Stomach (tissue), 9 donors: ENCODE results near the gene DZANK1. TPM values are rescaled to one million over a fixed set of nuclear protein-coding genes. Genes with fewer than 3 reads are reported as not detected.
"Not testable (repeated sequence)": the region's sequence is repeated elsewhere in the genome, so short reads cannot be mapped to it uniquely, and the experiment has no call there.

Source experiments
- DNase-seq, 2 donors: peaks; one replicate each; pipeline versions ENCODE4 v3.0.0 to v3.0.0-alpha.2; 2013 to 2019
- H3K27ac ChIP-seq, 5 donors: fragments of 200-600 bp in 4 of 5; sonication (generic) in 4 of 5; one replicate each; pipeline ENCODE4 v1.5.1; 2013 to 2019; ENCODE audit warnings: mild to moderate bottlenecking in 1 of 5, moderate library complexity in 1 of 5
- H3K27me3 ChIP-seq, 3 donors: fragments of 200-600 bp; sonication (generic); one replicate each; pipeline ENCODE4 v1.5.1; 2017 to 2019; ENCODE audit warnings: mixed run types in 1 of 3
- H3K36me3 ChIP-seq, 4 donors: fragments of 200-600 bp; sonication (generic); 1 replicate in 3 of 4; 2 replicates in 1 of 4; pipeline ENCODE4 v1.5.1; 2016 to 2019
- H3K4me1 ChIP-seq, 4 donors: fragments of 200-600 bp; sonication (generic); one replicate each; pipeline ENCODE4 v1.5.1; 2016 to 2019
- H3K4me3 ChIP-seq, 4 donors: fragments of 200-600 bp; sonication (generic) in 3 of 4; one replicate each; pipeline ENCODE4 v1.5.1; 2016 to 2019; ENCODE audit warnings: mild to moderate bottlenecking in 1 of 4
- H3K9me3 ChIP-seq, 4 donors: fragments of 200-600 bp; sonication (generic); one replicate each; pipeline ENCODE4 v1.5.1; 2016 to 2019
- EP300 ChIP-seq: sonication (generic); formaldehyde crosslinking; IDR thresholded peaks from one replicate; pipeline ENCODE4 v1.6.1; 2017; ENCODE audit warnings: antibody characterized with exemption
- POLR2A ChIP-seq, 4 donors: fragments of 450-650 bp; IDR thresholded peaks; one replicate each; pipeline ENCODE4 v1.6.1; 2016; ENCODE audit warnings: antibody characterized with exemption in 4 of 4, control low read depth in 2 of 4, mild to moderate bottlenecking in 1 of 4, moderate library complexity in 1 of 4
- POLR2AphosphoS5 ChIP-seq, 3 donors: sonication (generic); formaldehyde crosslinking; IDR thresholded peaks; one replicate each; pipeline ENCODE4 v1.6.1; 2016; ENCODE audit warnings: antibody characterized with exemption in 3 of 3
- WGBS, 5 donors: extraction: QIAGEN DNeasy Blood & Tissue Kit in 3 of 5; methylation state at CpG; one replicate each; pipeline versions ENCODE4 v1.1.5 to v1.1.7; 2013 to 2018; 5-methylcytosine and 5-hydroxymethylcytosine counted together
- intact Hi-C: fragments of 100-400 bp; cut with DNase I; formaldehyde crosslinking; loops from one replicate; pipeline ENCODE4 v1.15.1; 2023; ENCODE audit warnings: low total_unique reads
- polyA plus RNA-seq, 3 donors: library from polyadenylated mRNA; stranded (reverse); fragments of 200-250 nt; gene quantifications; one replicate each; pipeline ENCODE4 v1.2.3, GENCODE V29; 2013
- total RNA-seq, 5 donors: library from RNA; depleted of rRNA; stranded (reverse); fragments of >200 nt; gene quantifications; one replicate each; pipeline versions ENCODE4 v1.1.0 to v1.2.3, GENCODE V29; 2014 to 2016
- TF ChIP-seq, protein P1 (sequence below), 7 experiments: fragments of 450-650 bp in 4 of 7; fragments of 200-600 bp in 3 of 7; sonication (generic) in 3 of 7; IDR thresholded peaks; one replicate each; pipeline ENCODE4 v1.5.1; 2016 to 2019; ENCODE audit warnings: antibody characterized with exemption in 7 of 7, control low read depth in 2 of 7, mild to moderate bottlenecking in 1 of 7
- donor health status: healthy with polysubstance abuse.
- donor health status: Bipolar disorder and iron deficiency.
- donor health status: healthy.

DZANK1 gene
- total and polyA plus RNA-seq, 8 donors = 0.61 to 24.6 (median 2.2) TPM; not detected in 1

DNA sequence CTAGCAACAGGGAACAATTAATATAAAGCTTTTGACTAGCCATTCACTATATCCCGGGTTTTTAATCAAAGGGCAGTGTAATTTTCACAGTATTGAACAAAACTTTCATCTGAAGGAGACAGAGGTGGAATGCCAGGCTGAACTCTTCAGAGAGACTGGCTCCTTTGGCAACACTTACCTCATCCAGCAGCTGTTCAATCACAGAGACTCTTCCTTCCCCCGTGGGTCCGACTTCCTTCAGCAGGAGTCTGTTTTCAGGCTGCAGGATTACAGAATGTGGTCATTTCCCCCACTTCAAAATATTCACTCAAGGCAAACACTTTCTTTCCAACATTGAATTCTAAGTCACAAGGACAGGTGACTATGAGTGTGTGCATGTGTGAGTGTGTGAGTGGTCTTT, 76.6 kb downstream of the DZANK1 start:
- intact Hi-C loops = loop anchor here (10.0 kb wide), 1 partner anchor 65 kb away; no protein-coding TSS in a partner anchor
- no peaks in the 10 kb centered on the region for H3K9me3 ChIP-seq
- DNase-seq = no peak
- no peak overlapping the region for H3K27ac ChIP-seq
- TF ChIP-seq POLR2AphosphoS5 (IDR thresholded peaks at IDR 0.05) (no peak), EP300 (no peak), POLR2A (IDR thresholded peaks at IDR 0.05) (no peak)
- TF ChIP-seq, protein P1, sequence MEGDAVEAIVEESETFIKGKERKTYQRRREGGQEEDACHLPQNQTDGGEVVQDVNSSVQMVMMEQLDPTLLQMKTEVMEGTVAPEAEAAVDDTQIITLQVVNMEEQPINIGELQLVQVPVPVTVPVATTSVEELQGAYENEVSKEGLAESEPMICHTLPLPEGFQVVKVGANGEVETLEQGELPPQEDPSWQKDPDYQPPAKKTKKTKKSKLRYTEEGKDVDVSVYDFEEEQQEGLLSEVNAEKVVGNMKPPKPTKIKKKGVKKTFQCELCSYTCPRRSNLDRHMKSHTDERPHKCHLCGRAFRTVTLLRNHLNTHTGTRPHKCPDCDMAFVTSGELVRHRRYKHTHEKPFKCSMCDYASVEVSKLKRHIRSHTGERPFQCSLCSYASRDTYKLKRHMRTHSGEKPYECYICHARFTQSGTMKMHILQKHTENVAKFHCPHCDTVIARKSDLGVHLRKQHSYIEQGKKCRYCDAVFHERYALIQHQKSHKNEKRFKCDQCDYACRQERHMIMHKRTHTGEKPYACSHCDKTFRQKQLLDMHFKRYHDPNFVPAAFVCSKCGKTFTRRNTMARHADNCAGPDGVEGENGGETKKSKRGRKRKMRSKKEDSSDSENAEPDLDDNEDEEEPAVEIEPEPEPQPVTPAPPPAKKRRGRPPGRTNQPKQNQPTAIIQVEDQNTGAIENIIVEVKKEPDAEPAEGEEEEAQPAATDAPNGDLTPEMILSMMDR (IDR thresholded peaks at IDR 0.05) = no peak
- 66 to 80% (median 71%) methylated on average over 3 of the region's 3 CpGs for WGBS, 5 donors
- no peak overlapping the region for H3K4me3 ChIP-seq
- H3K4me1 ChIP-seq = no peaks in the 10 kb centered on the region
- peaks cover 0 to 34% (median 14%) of the 10 kb centered on the region in 4 donors for H3K36me3 ChIP-seq
- H3K27me3 ChIP-seq = no peaks in the 10 kb centered on the region

DNA sequence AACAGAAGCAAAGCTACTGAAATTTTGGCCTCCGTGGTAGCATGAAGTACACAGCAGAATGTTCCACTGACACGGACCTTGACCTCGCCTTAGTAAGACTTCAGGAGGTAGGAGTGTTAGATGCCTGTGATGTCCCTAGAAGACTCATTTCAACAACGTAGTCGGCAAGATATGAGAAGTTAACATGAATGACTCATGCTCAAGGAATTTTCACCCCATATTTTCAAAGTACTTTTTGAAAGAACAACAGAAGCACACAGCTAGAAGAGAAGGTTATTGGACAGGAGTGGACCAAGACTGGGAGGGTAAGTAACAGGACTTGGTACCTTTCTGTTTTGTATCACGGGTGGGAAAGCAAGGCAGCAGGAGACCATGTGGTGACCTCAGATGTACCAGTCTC, 78.0 kb downstream of the DZANK1 start:
- no peak for DNase-seq

DNA sequence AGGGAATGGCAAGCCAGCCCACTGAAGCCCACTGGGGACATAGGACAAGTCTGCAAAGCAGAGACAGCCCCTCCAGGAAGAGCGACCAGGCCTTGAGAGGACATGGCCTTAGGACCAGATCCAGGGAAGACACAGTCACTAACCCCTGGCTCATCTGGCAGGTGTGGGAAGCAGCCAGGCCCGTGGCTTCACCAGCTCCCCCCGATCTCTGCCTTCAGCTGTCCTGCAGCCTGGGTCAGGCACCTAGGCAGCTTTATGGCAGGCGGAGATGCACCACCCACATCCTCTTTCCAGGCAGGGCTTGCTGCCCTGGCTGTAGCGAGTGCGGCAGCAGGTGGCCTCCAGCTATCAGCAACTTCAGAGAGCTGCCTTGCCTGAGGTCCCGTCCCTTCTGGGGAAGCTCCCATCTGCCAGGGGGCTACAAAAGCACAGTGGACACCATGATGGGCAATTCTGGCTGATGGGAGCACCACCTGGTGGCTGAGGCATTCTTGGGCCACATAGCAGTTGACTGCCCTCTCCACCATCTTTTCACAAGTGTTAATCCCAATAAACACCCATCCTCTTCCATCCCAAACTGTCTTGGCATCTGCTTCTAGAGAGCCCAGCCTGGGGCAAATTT, 85.8 kb downstream of the DZANK1 start:
- peaks cover 0 to 24% (median 8%) of the 10 kb centered on the region in 4 donors for H3K36me3 ChIP-seq
- WGBS, 5 donors = 76 to 82% (median 77%) methylated on average over 2 to 7 of the region's 7 CpGs
- H3K4me3 ChIP-seq = no peak overlapping the region
- H3K4me1 ChIP-seq = no peaks in the 10 kb centered on the region
- no peak overlapping the region for H3K27ac ChIP-seq
- intact Hi-C loops = no loop called here
- TF ChIP-seq, protein P1 (IDR thresholded peaks at IDR 0.05) = no peak
- TF ChIP-seq EP300 (no peak), POLR2A (IDR thresholded peaks at IDR 0.05) (no peak), POLR2AphosphoS5 (IDR thresholded peaks at IDR 0.05) (no peak)
- no peak for DNase-seq
- H3K9me3 ChIP-seq = no peaks in the 10 kb centered on the region
- H3K27me3 ChIP-seq = no peaks in the 10 kb centered on the region

More for the DNA sequence above, 78.0 kb downstream of the DZANK1 start:
- peaks cover 0 to 43% (median 22%) of the 10 kb centered on the region in 4 donors for H3K36me3 ChIP-seq
- H3K27me3 ChIP-seq = no peaks in the 10 kb centered on the region
- H3K4me3 ChIP-seq = no peak overlapping the region
- H3K4me1 ChIP-seq = no peaks in the 10 kb centered on the region
- H3K9me3 ChIP-seq = no peaks in the 10 kb centered on the region
- no peak for TF ChIP-seq EP300
- TF ChIP-seq POLR2A (IDR thresholded peaks at IDR 0.05) = no peak
- TF ChIP-seq, protein P1 (IDR thresholded peaks at IDR 0.05) = no peak
- no peak for TF ChIP-seq POLR2AphosphoS5 (IDR thresholded peaks at IDR 0.05)
- intact Hi-C loops = no loop called here
- 57 to 71% (median 60%) methylated on average over 6 of the region's 6 CpGs for WGBS, 5 donors
- no peak overlapping the region for H3K27ac ChIP-seq

DNA sequence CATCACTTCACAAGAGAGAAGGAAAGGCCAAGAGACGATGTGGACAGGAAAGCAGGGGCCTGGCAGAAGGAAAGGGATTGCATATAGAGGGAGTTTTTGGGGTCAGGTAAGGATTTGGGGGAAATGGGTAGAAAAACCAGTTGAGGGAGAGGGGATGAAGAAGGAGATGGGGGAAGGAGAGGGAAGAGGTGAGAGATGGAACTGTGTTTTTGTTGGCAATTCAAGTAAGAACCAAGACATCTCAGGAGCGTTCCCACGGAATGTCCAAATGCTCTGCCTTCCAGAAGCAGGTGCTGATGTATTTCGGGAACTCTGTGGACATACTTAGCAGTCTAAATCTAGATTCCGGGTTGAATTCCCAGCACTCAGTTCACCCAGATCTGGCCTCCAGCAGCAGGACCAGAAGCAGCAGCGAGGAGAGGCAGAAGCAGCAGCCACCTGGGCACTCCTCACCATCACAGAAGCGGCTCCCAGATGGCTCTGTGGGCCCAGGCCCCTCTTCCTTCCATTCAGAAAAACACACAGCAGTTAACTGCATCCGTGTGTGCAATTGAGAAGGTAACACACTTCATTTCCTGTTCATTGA, 88.8 kb downstream of the DZANK1 start:
- Histone ChIP-seq H3K4me3 (no peak overlapping the region), H3K27ac (no peak overlapping the region), H3K36me3 (no peaks in the 10 kb centered on the region), H3K9me3 (peaks cover 0 to 3% (median 0%) of the 10 kb centered on the region in 4 donors), H3K27me3 (no peaks in the 10 kb centered on the region), H3K4me1 (no peaks in the 10 kb centered on the region)
- DNase-seq = no peak
- intact Hi-C loops = no loop called here
- TF ChIP-seq EP300 (no peak), POLR2AphosphoS5 (IDR thresholded peaks at IDR 0.05) (no peak), POLR2A (IDR thresholded peaks at IDR 0.05) (no peak)
- TF ChIP-seq, protein P1 (IDR thresholded peaks at IDR 0.05) = no peak
- WGBS, 5 donors = 67 to 74% (median 68%) methylated on average over 8 of the region's 8 CpGs

DNA sequence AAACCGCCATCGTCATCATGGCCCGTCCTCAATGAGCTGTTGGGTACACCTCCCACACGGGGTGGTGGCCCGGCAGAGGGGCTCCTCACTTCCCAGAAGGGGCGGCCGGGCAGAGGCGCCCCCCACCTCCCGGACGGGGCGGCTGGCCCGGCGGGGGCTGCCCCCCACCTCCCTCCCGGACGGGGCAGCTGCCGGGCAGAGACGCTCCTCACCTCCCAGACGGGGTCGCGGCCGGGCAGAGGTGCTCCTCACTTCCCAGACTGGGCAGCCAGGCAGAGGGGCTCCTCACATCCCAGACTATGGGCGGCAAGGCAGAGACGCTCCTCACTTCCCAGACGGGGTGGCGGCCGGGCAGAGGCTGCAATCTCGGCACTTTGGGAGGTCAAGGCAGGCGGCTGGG, 91.3 kb downstream of the DZANK1 start:
- intact Hi-C loops, H3K36me3 ChIP-seq, H3K9me3 ChIP-seq, DNase-seq, H3K27me3 ChIP-seq, H3K27ac ChIP-seq, H3K4me3 ChIP-seq, H3K4me1 ChIP-seq: not testable (repeated sequence)
- WGBS, 5 donors = 93 to 97% (median 96%) methylated on average over 12 to 28 of the region's 28 CpGs
